Measurements from ENCODE around the gene KIF16B. TPM values are rescaled to one million over a fixed set of nuclear protein-coding genes. Genes with fewer than 3 reads are reported as not detected.

Gene KIF16B
- total and polyA plus RNA-seq, 2 of the 13 experiments (the other 11 are each of a cell fraction or from before 2014, with no cell fraction given): 6.9 to 18.0 TPM

DNA sequence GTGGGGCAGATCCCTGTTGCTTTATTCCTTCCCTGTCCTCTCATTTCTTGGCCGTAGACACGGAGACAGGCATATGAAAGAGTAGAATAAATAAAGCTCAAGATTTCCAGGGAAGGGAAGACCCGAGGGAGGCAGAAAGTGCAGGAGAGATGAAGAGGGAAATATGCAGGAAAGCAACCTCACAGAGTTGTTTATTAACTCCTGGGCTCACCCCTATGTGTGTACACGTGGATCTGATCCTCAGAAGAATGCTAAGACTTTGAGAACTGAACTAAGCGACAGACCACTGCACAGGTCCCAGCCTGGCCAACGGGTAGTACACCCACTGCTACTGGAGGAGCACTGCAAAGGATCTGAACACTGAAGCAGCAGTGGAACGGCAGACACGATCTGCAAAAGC is 156.2 kb downstream of the KIF16B start:
- Histone ChIP-seq H3K9me3 (ENCODE audit: low read length) (no peaks in the 10 kb centered on the region), H3K79me2 (ENCODE audit: insufficient read depth, low read length) (no peaks in the 10 kb centered on the region), H3K27ac (ENCODE audit: extremely low read length, insufficient read depth, low read length) (peak overlapping the region; percentile 34), H4K20me1 (ENCODE audit: insufficient read depth, low read length) (no peaks in the 10 kb centered on the region), H3K27me3 (ENCODE audit: control insufficient read depth in 1 of 2, insufficient read depth in 2 of 2, low read length in 2 of 2) (no peaks in the 10 kb centered on the region), H3K4me2 (ENCODE audit: low read depth, low read length) (peak overlapping the region; percentile 45), H3K36me3 (replicated peaks in 1 of 2; ENCODE audit: control insufficient read depth in 1 of 2, insufficient read depth in 2 of 2, low read length in 2 of 2) (no peaks in the 10 kb centered on the region; a peak in 1 of 5 replicates), H3K4me3 (replicated peaks in 1 of 3; ENCODE audit: insufficient read depth in 1 of 3, low read depth in 2 of 3, low read length in 3 of 3) (no peak overlapping the region), H3K4me1 (ENCODE audit: insufficient read depth, low read length) (peaks cover 22% of the 10 kb centered on the region), H3K9ac (ENCODE audit: insufficient read depth, low read depth, low read length) (0 out of 2 replicates have a peak overlapping the region, but pooled peaks have one; percentile 3), H2AFZ (ENCODE audit: low read length) (no peak overlapping the region)
- ATAC-seq (peak; percentile 100), DNase-seq (ENCODE audit: low spot score) (peak; percentile 74), FAIRE-seq (peak; percentile 91)
- 19% methylated on average over 8 of the region's 8 CpGs for WGBS (ENCODE audit: low lambda C conversion rate)
- BruUV-seq (replicated peaks): no TSS peak
- POLR2A ChIA-PET: no interaction called here
- CTCF ChIA-PET (ENCODE audit: low intra/inter-chr PET ratio, low total read pairs): no interaction called here
- intact Hi-C loops (cut with micrococcal nuclease; ENCODE audit: unreplicated experiment) (no loop called here), in situ Hi-C loops (cut with HindIII; ENCODE audit: extremely low pct_ligation_motif_present, low pct_unique_long_range_greater_than_20kb) (no loop called here)
- TF ChIP-seq SRF (IDR thresholded peaks at IDR 0.05; ENCODE audit: low read depth, low read length): no peak
- no peak for TF ChIP-seq CREB1 (IDR thresholded peaks at IDR 0.05)
- no peak for TF ChIP-seq CREB1 (CRISPR knock-in tag; IDR thresholded peaks at IDR 0.05)
- no peak for TF ChIP-seq YY1 (IDR thresholded peaks at IDR 0.05; ENCODE audit: insufficient read depth, insufficient replicate concordance, low read depth, low read length)
- peak; percentile 70 for TF ChIP-seq TEAD3 (CRISPR knock-in tag; optimal IDR thresholded peaks at IDR 0.05; ENCODE audit: borderline replicate concordance)
- TF ChIP-seq, protein P1, sequence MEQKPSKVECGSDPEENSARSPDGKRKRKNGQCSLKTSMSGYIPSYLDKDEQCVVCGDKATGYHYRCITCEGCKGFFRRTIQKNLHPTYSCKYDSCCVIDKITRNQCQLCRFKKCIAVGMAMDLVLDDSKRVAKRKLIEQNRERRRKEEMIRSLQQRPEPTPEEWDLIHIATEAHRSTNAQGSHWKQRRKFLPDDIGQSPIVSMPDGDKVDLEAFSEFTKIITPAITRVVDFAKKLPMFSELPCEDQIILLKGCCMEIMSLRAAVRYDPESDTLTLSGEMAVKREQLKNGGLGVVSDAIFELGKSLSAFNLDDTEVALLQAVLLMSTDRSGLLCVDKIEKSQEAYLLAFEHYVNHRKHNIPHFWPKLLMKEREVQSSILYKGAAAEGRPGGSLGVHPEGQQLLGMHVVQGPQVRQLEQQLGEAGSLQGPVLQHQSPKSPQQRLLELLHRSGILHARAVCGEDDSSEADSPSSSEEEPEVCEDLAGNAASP (CRISPR knock-in tag; IDR thresholded peaks at IDR 0.05; ENCODE audit: borderline replicate concordance): 0 out of 2 replicates have a peak, but pooled peaks have one; percentile 29
- TF ChIP-seq, protein P2, sequence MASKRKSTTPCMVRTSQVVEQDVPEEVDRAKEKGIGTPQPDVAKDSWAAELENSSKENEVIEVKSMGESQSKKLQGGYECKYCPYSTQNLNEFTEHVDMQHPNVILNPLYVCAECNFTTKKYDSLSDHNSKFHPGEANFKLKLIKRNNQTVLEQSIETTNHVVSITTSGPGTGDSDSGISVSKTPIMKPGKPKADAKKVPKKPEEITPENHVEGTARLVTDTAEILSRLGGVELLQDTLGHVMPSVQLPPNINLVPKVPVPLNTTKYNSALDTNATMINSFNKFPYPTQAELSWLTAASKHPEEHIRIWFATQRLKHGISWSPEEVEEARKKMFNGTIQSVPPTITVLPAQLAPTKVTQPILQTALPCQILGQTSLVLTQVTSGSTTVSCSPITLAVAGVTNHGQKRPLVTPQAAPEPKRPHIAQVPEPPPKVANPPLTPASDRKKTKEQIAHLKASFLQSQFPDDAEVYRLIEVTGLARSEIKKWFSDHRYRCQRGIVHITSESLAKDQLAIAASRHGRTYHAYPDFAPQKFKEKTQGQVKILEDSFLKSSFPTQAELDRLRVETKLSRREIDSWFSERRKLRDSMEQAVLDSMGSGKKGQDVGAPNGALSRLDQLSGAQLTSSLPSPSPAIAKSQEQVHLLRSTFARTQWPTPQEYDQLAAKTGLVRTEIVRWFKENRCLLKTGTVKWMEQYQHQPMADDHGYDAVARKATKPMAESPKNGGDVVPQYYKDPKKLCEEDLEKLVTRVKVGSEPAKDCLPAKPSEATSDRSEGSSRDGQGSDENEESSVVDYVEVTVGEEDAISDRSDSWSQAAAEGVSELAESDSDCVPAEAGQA (IDR thresholded peaks at IDR 0.05; ENCODE audit: low read depth): no peak
- TF ChIP-seq, protein P2 (CRISPR knock-in tag; IDR thresholded peaks at IDR 0.05; ENCODE audit: borderline replicate concordance): no peak
- TF ChIP-seq SOX6 (IDR thresholded peaks at IDR 0.05): no peak
- 0 out of 2 replicates have a peak, but pooled peaks have one; percentile 29 for TF ChIP-seq SOX6 (CRISPR knock-in tag; IDR thresholded peaks at IDR 0.05)
- TF ChIP-seq ZNF614 (CRISPR knock-in tag; IDR thresholded peaks at IDR 0.05; ENCODE audit: borderline replicate concordance): peak; percentile 70; the same call in 1 of the 2 replicates
- peak; percentile 66 for TF ChIP-seq SALL1 (CRISPR knock-in tag; IDR thresholded peaks at IDR 0.05)
- TF ChIP-seq, protein P3, sequence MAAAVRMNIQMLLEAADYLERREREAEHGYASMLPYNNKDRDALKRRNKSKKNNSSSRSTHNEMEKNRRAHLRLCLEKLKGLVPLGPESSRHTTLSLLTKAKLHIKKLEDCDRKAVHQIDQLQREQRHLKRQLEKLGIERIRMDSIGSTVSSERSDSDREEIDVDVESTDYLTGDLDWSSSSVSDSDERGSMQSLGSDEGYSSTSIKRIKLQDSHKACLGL (CRISPR knock-in tag; IDR thresholded peaks at IDR 0.05): no peak
- 0 out of 2 replicates have a peak, but pooled peaks have one; percentile 10 for TF ChIP-seq ZMYM3 (CRISPR knock-in tag; IDR thresholded peaks at IDR 0.05)
- TF ChIP-seq ASH2L (IDR thresholded peaks at IDR 0.05; ENCODE audit: insufficient read length, low read depth, low read length): peak; percentile 43
- no peak for TF ChIP-seq RARA (CRISPR knock-in tag; IDR thresholded peaks at IDR 0.05)
- peak; percentile 41; the same call in 1 of the 2 replicates for TF ChIP-seq HOXA5 (CRISPR knock-in tag; IDR thresholded peaks at IDR 0.05)
- peak; percentile 75 for TF ChIP-seq ARNTL (CRISPR knock-in tag; IDR thresholded peaks at IDR 0.05)
- 0 out of 2 replicates have a peak, but pooled peaks have one; percentile 28 for TF ChIP-seq HMG20A (CRISPR knock-in tag; IDR thresholded peaks at IDR 0.05; ENCODE audit: borderline replicate concordance)
